Kidney (tissue), 14 donors: ENCODE measurements around the gene NFATC2. TPM values are rescaled to one million over a fixed set of nuclear protein-coding genes. Genes with fewer than 3 reads are reported as not detected.

Experiments
- DNase-seq, 5 donors: peaks; one replicate each; pipeline ENCODE4 v3.0.0-alpha.2; 2013 to 2020
- FAIRE-seq: peaks from 2 replicates; lab custom pipeline; 2012; peaks lifted over from hg19 to GRCh38; lab: Jason Lieb, UNC
- H3K27ac ChIP-seq, 2 donors: one replicate each; pipeline ENCODE4 v1.7.0; 2013; ENCODE audit warnings: low read depth in 2 of 2, low read length in 2 of 2, inconsistent platforms in 1 of 2
- H3K27me3 ChIP-seq: one replicate; pipeline ENCODE4 v1.7.1; 2013; ENCODE audit warnings: low read length, inconsistent platforms; ENCODE audit not compliant: control insufficient read depth, insufficient read depth
- H3K36me3 ChIP-seq, 3 donors: one replicate each; pipeline versions ENCODE4 v1.7.0 to v1.7.1; 2013; ENCODE audit warnings: low read length in 3 of 3, control low read depth in 1 of 3, inconsistent platforms in 1 of 3; ENCODE audit not compliant: insufficient read depth in 3 of 3, control insufficient read depth in 2 of 3
- H3K4me1 ChIP-seq, 3 donors: one replicate each; pipeline versions ENCODE4 v1.7.0 to v1.7.1; 2013; ENCODE audit warnings: low read length in 3 of 3, inconsistent platforms in 1 of 3, low read depth in 1 of 3; ENCODE audit not compliant: control insufficient read depth in 2 of 3, insufficient read depth in 2 of 3
- H3K4me3 ChIP-seq, 3 donors: one replicate each; pipeline versions ENCODE4 v1.7.0 to v1.8.1; 2013; ENCODE audit warnings: low read length in 3 of 3, control low read depth in 1 of 3, inconsistent platforms in 1 of 3
- H3K9ac ChIP-seq, 3 donors: one replicate each; pipeline versions ENCODE4 v1.7.0 to v1.7.1; 2013; ENCODE audit warnings: low read length in 3 of 3, control low read depth in 1 of 3, inconsistent platforms in 1 of 3
- H3K9me3 ChIP-seq, 3 donors: one replicate each; pipeline versions ENCODE4 v1.7.0 to v1.7.1; 2013; ENCODE audit warnings: low read length in 3 of 3, control low read depth in 1 of 3, inconsistent platforms in 1 of 3; ENCODE audit not compliant: control insufficient read depth in 2 of 3, insufficient read depth in 1 of 3
- intact Hi-C: fragments of 100-400 bp; cut with DNase I; formaldehyde crosslinking; loops from one replicate; pipeline ENCODE4 v1.11.1; 2022
- polyA plus RNA-seq: library from polyadenylated mRNA; stranded (reverse); fragments of 350-450 nt; fragmentation: Illumina TruSeq; extraction: RNeasy Lipid Tissue Mini Kit (QIAGEN cat#74804); gene quantifications from one replicate; pipeline ENCODE4 v1.2.3, GENCODE V29; 2014; ENCODE audit warnings: low read depth, low replicate concordance; ENCODE audit not compliant: insufficient read depth
- total RNA-seq: library from RNA; stranded (reverse); fragmentation: NEBNext Ultra II Directional; extraction: Animal tissue kit (Norgen Biotek cat#: 25700); gene quantifications from one replicate; pipeline ENCODE4 v1.2.1, GENCODE V29; 2021
- TF ChIP-seq, protein P1 (sequence below): IDR thresholded peaks from 3 replicates; pipeline ENCODE4 v1.5.1; 2012; ENCODE audit warnings: mild to moderate bottlenecking, moderate library complexity, borderline replicate concordance; ENCODE audit not compliant: insufficient read depth; ENCODE audit errors: extremely low read depth
- donor health status: control.
- donor health status: control.
- donor health status: control.
- donor health status: control.
- donor health status: control.
- donor health status: DM: yes; HTN: yes; CAD: no.
- donor health status: Normal renal cell carcinoma (clear cell type).

The NFATC2 gene
- total and polyA plus RNA-seq, 2 donors from 2014 or later: 0.73 to 10.5 TPM

DNA sequence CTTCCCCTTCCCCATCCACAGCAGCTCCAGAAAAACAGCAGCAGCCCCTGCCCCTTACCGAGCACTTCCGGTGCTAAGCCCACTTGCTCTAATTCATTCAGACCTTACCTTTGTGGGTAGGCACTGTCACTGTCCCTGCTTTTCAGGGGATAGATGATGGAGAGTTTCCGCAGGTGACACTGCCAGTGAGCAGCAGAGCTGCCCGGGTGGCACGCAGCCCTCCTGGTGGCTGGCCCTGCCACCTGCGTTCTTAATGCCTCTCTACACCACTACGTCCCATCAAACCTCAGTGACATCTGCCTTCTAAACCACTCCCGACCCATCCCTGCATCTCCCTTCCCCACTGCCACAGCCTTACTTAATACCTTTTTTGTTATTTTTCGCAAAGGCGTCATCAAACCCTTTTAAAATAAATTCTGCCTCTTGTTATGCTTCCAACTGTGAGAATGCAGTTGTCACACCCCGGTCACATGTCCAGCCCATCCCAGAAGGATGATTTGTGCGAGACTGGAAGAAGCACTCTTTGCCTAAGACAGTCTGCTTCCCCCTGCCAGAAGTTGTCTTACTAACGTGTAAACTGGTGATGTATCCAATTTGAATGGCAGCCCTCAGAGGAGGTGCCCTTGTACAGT lies 89.7 kb downstream of the NFATC2 start:
- Histone ChIP-seq H3K9me3 (no peaks in the 10 kb centered on the region), H3K4me3 (no peak overlapping the region), H3K27ac (no peak overlapping the region), H3K4me1 (peaks cover 0 to 8% (median 4%) of the 10 kb centered on the region in 3 donors), H3K27me3 (no peaks in the 10 kb centered on the region), H3K9ac (no peak overlapping the region), H3K36me3 (no peaks in the 10 kb centered on the region)
- no peak for FAIRE-seq
- intact Hi-C loops: no loop called here
- no peak for DNase-seq
- TF ChIP-seq, protein P1, sequence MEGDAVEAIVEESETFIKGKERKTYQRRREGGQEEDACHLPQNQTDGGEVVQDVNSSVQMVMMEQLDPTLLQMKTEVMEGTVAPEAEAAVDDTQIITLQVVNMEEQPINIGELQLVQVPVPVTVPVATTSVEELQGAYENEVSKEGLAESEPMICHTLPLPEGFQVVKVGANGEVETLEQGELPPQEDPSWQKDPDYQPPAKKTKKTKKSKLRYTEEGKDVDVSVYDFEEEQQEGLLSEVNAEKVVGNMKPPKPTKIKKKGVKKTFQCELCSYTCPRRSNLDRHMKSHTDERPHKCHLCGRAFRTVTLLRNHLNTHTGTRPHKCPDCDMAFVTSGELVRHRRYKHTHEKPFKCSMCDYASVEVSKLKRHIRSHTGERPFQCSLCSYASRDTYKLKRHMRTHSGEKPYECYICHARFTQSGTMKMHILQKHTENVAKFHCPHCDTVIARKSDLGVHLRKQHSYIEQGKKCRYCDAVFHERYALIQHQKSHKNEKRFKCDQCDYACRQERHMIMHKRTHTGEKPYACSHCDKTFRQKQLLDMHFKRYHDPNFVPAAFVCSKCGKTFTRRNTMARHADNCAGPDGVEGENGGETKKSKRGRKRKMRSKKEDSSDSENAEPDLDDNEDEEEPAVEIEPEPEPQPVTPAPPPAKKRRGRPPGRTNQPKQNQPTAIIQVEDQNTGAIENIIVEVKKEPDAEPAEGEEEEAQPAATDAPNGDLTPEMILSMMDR: no peak

DNA sequence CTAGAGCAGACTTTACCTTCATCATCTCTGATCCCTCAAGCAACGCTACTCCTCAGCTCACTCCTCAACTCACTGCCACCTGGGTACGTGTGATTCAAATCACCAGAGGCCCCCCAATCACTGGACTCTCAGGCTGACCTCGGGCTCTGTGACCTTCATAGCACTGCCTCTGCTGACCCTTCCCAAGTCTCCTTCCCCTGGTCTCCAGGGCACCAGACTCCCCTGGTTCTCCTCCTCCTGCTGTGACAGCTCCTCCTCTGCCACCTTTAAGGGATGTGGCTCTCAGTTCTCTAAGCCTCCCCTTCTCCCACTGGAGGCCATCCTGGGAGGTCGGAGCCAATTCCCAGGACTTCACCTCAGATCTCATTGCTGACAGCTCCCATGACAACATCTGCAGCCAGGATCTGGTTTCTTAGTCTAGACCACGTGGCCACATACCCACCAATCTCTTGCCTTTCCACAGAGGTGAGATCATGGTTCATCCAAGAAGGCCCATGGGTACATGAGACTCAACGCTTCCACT lies 90.4 kb downstream of the NFATC2 start:
- no peak for DNase-seq
- no peaks in the 10 kb centered on the region for H3K36me3 ChIP-seq
- no peak overlapping the region for H3K27ac ChIP-seq
- no peak overlapping the region for H3K9ac ChIP-seq
- H3K4me1 ChIP-seq: peaks cover 0 to 9% (median 4%) of the 10 kb centered on the region in 3 donors
- TF ChIP-seq, protein P1: no peak
- no peaks in the 10 kb centered on the region for H3K9me3 ChIP-seq
- FAIRE-seq: no peak
- intact Hi-C loops: no loop called here
- H3K4me3 ChIP-seq: no peak overlapping the region
- no peaks in the 10 kb centered on the region for H3K27me3 ChIP-seq

DNA sequence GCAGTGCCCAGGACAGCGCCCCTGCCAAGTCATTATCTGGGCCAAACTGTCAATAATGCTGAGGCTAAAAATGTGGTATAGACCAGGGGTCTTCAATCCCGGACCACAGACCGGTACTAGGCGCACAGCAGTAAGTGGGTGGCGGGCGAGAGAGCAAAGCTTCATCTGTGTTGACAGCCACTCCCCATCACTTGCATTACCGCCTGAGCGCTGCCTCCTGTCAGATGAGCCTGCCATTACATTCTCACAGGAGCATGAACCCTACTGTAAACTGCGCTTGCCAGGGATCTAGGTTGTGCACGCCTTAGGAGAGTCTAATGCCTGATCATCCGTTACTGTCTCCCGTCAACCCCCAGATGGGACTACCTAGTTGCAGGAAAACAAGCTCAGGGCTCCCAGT lies 91.0 kb downstream of the NFATC2 start:
- H3K27me3 ChIP-seq: no peaks in the 10 kb centered on the region
- peaks cover 0 to 6% (median 4%) of the 10 kb centered on the region in 3 donors for H3K4me1 ChIP-seq
- intact Hi-C loops: no loop called here
- H3K27ac ChIP-seq: no peak overlapping the region
- no peaks in the 10 kb centered on the region for H3K36me3 ChIP-seq
- H3K9me3 ChIP-seq: no peaks in the 10 kb centered on the region
- TF ChIP-seq, protein P1: no peak
- DNase-seq (no peak), FAIRE-seq (no peak)
- no peak overlapping the region for H3K9ac ChIP-seq
- H3K4me3 ChIP-seq: no peak overlapping the region
